GM19025 (cell line): ENCODE results near the gene TRABD.
A peak's percentile ranks its signal among the peaks of the same experiment; 100 is the strongest.
"Not testable (repeated sequence)": the region's sequence is repeated elsewhere in the genome, so short reads cannot be mapped to it uniquely, and the experiment has no call there.

Experiments used
- ATAC-seq: cut with Tn5 transposase; IDR thresholded peaks from one replicate; pipeline ENCODE4 v1.9.1; 2021; ENCODE audit warnings: mild to moderate bottlenecking, low read depth, moderate library complexity; ENCODE audit not compliant: unreplicated experiment

Gene TRABD, protein sequence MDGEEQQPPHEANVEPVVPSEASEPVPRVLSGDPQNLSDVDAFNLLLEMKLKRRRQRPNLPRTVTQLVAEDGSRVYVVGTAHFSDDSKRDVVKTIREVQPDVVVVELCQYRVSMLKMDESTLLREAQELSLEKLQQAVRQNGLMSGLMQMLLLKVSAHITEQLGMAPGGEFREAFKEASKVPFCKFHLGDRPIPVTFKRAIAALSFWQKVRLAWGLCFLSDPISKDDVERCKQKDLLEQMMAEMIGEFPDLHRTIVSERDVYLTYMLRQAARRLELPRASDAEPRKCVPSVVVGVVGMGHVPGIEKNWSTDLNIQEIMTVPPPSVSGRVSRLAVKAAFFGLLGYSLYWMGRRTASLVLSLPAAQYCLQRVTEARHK

DNA sequence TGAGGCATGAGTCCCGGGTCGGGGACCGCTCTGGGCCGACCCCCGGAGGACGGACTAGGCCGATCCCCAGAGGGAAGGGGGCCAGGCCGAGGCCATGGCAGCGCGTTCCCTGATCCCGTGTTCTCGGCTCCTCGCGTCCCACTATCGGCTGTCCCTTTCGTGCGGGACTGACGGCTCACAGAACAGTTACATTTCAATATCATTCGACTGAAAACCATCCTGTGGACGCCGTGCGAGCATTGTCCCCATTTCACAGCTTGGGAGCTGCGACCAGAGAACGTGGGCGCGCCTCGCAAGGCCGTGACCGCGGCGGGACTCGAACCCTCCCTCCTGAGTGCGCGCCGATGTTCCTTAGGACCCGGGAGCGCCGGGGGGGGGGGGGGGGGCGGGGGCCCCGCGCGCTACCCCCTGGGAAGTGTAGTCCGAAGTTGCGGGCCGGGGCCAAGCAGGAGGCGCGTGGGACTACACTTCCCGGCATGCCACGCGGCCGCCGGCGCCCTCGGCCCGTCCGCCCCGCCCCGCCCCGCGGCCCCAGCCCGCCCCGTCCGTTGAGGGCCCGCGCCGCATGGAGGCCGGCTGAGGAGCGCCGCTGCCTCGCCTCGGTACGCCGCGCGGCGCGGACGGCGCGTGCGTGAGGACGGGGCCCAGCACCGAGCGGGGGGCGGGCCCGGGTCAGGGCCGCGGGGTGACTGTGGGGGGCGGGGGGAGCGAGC lies at the start of gene TRABD:
TSS of gene TRABD (plus strand) at position 539 of the 713 bp plus-strand sequence. CDS start 7,148 bp downstream, outside the sequence.
- ATAC-seq, result peak; percentile 39

DNA sequence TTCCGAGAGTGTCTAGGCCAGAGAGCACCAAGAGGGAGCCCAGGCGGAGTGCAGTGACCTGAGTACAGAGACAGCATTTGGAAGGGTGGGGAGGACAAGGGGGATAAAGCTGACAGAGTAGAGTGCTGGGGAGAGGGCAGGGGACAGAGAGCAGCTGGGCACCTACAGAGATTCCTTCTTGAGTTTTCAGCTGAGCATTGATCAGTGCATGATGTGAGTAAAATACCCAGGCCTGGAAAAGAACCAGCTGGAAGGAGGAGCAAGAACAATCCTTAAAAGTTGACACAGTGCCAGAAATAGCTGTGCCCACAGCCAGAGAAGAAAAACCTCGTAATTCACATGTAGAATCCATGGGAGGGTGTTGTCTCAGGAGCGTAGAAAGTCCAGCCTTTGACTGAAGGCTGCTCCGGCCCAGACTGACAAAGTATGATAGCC lies 49.1 kb upstream of the TRABD start:
- ATAC-seq, result no peak

DNA sequence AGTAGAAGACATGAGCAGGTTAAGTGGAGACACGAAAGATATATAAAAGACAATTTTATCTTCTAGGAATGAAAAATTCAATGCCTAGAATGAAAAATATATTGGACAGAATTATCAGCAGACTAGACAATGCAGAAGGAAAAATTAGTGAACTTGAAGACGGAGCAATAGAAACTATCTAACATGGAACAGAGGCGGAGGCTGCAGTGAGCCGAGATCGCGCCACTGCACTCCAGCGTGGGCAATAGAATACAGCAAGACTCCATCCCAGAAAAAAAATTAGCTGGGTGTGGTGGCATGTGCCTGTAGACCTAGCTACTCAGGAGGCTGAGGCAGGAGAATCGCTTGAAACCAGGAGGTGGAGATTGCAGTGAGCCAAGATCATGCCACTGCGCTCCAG lies 48.4 kb upstream of the TRABD start:
- ATAC-seq, result not testable (repeated sequence)

DNA sequence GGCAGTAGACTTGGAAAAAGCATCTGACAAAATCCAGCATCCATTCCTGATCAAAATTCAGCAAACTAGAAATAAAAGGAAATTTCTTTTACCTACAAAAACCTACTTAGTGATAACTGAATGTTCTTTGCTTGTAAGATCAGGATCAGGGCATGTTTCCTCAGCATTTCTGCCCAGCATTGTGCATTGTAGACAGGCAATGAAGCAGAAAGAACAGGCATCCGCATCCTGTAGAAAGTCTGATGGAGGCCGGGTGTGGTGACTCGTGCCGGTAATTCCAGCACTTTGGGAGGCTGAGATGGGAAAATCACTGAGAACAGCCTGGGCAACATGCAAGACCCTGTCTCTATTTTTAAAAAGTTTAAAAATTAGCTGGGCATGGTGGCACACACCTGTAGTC lies 47.7 kb upstream of the TRABD start:
- ATAC-seq, result no peak

DNA sequence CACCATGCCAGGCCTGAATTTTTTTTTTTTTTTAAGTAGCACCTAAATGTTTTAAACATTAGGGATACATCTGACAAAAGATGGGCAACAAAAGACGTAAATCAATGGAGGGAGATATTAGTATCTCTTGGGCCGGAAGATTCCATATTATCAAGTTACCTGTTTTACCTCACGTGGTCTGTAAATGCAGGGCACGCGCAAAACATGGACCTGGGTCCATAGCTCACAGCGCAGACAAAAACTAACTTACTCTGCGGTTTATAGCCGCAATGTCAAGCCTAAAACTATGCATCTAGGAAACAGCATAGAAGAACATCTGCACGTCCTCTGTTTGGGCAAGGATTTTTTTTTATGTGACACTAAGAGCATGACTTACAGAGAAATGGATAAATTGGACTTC lies 46.7 kb upstream of the TRABD start:
- no peak for ATAC-seq

DNA sequence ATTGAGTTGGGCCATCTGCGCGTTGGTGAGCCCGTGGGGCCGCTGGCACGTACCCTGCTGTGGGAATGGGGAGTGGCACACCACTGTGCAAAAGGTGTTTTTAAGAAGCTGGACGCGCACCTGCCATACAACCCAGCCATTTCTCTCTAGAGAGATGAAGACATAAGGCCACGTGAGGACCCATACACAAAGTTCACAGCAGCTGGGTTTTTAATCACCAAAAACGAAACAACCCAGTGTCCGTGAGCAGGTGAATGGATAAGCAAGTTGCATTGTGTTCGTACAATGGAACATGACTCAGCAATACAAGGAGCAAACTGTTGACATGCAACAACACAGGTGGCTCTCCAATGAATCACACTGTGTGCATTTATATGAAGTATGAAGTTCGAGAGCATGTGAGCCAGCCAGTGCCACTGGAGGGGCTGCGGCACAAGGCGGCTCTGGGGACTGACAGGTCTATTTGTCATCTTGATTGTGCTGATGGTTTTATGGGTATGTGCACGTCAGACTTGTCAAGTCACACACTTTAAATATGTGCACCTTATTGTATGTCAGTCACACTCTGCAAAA lies 45.8 kb upstream of the TRABD start:
- no peak for ATAC-seq

DNA sequence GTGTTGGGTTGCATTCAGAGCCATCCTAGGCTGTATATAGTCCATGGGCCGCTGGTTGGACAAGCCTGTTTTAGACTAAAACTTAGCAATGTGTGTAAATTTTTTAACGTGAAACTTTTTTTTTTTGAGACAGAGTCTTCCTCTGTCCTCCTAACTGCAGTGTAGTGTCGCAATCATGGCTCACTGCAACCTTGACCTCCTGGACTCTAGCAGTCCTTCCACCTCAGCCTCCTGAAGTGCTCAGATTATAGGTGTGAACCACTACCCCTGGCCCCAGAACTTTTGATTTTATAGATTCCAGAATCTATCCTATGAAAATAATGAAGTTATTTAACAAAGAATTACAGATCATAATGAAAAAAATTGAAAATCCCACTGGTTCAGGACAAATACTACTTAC lies 45.1 kb upstream of the TRABD start:
- ATAC-seq, result no peak

DNA sequence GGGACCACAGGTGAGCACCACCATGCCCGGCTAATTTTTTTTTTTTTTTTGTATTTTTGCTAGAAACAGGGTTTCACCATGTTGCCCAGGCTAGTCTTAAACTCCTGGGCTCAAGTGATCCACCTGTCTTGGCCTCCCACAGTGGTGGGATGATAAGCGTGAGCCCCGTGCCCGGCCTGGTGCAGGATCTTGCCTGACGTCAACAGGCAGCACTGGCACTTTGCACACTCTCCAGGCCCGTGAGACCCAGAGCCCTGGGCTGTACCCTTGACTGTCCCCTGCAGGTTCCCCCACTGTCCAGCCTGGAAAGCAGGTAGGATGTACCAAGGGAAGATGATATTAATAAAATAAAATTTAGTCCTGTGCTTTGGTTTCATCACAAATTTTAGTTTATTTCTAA lies 44.3 kb upstream of the TRABD start:
- no peak for ATAC-seq

DNA sequence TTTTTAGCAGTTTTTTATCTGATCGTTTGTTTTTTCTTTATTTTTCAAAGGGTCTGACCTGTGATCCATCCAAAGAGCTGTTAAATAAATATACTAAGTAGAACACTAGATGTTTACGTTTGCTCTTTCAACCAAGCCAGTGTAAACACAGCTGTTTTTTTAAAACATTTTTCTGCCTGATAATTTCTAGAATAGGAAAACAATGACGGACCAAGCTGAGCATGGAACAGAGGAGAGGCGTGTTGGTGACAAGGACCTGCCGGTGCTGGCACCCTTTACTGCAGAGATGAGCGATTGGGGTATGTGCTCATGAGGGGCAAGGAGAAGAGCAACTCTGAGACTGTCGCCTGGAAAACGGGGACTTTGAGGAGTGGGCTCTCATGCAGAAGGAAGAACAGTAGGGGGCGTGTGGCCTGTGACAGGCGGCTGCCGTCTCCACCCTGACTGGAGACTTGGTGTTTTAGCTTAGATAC lies 43.8 kb upstream of the TRABD start:
- no peak for ATAC-seq

DNA sequence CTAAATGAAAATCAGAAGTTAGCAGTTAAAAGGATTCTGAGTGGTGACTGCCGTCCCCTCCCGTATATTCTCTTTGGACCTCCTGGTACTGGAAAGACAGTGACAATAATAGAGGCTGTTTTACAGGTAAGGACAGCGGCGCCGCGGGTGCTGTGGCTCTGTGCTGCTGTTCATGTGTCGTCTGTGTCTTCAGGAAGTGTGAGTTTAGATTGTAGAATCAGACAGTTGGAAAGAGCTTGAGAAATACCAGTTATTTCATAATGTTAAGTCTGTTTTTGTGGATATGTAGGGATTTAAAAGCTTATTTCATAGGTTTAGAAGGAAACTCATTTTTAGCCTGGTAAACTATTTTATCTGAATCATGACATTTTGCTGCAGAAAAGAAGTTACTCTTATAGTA lies 42.6 kb upstream of the TRABD start:
- no peak for ATAC-seq

DNA sequence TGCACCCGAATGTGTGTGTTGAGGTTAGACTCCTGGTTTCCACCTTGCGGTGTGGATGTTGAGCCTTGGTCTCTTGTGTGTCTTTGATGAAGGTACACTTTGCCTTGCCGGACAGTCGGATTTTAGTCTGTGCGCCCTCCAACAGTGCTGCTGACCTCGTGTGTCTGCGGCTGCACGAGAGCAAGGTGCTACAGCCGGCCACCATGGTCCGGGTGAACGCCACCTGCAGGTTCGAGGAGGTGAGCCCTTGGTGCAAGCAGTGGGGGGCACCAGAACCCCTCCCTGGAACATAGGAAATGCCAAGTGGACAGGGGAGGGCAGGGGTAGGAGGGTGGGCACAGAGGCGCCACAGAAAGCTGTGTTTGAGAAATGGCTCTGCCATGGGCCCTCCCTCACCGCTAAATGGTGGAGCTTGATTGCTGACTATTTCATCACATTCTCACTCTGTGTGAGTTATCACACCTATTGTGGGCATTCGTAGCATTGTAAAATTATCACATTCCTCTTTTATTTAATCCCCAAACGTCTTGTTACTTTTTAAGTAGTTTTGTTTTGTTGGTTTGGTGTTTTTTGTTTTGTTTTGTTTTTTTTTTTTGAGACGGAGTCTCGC lies 41.6 kb upstream of the TRABD start:
- no peak for ATAC-seq

DNA sequence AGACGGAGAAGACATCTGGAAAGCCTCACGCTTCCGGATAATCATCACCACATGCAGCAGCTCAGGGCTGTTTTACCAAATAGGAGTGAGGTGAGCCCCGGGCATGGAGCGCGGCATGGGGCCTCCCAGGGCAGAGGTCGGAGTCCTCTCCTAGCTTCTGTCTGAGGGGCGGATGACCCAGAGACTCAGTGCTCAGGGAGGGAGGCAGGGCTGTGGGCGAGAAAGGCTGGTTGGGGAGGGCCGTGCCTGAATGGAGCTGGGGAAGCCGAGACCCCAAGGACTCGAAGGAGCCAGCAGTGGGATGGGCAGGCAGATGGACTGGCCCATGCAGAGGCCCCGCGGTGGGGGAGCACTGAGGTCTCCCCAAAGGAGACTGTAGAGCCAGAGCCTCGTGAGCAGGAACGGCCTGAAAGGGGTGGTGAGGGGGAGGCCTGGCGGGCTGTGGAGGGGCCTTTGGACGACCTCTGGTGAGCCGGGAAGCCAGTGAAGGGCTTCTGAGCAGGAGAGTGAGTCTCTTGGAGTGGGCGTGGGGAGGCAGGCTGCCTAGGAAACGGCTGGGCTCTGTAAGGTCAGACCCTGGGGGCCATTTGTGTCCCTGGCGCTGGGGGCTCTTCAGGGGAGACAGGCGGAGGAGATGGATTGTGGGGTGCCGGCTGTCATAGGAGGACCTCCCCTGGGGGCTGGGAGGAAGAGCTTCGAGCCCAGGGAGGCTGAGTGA lies 39.8 kb upstream of the TRABD start:
- no peak for ATAC-seq

DNA sequence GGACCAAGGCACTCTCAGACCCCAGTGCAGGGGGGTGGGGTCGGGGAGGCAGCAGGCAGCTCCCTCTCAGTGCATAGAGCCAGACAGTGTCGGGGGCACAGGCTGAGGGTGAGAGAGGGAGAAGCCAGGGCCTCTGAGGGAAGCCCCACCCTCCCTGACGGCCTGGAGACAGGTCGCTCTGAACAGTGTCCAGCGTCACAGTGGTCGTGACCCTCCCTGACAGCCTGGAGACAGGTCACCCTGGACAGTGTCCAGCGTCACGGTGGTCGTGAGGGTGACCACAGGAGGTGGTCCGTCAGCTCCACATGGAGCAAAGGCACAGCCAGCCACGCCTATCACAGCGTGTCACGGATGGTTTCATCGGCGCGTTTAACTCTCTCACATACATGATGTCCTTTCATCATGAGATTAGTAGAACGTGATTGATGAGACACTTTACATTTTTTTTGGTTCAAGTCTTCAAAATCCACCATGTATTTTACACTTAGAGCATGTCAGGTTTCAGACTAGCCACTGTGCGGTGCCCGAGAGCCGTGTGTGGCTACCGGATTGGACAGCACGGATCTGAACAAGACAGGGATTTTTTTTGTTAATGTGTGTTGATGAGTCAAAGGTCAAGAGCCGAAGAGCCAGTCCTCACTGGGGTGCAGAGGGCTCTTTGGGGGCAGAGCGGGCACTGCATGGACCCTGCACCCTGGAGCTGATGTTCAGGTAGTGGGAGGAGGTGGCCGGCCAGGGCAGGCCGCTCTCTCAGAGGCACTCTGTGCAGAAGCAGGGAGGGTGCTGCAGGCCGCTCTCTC lies 39.1 kb upstream of the TRABD start:
- no peak for ATAC-seq

DNA sequence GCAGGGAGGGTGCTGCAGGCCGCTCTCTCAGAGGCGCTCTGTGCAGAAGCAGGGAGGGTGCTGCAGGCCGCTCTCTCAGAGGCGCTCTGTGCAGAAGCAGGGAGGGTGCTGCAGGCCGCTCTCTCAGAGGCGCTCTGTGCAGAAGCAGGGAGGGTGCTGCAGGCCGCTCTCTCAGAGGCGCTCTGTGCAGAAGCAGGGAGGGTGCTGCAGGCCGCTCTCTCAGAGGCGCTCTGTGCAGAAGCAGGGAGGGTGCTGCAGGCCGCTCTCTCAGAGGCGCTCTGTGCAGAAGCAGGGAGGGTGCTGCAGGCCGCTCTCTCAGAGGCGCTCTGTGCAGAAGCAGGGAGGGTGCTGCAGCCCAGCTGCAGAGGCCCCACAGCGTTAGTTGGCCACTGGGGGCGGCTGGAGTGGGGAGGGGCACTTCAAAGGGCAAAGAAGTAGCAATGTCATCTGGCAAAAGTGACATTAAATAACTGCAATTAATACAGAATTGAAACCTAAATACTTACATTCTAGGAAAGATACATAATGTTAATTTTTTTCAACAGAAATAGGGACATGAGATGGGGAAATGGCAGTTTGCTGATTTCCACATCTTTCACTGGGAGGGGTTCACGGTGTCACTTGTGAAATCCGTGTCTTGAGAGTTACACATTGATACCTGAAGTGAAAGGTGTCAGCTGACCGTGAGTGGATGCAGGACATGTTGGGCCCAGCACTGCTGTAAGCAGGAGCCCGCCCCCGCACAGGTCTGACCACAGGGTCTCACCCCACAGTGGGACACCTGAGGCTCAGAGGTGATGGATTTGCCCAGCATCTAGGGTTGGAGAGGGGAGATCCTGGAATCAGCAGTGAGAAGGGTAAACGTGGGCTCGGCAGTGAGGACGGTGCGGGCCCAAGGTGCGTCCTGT lies 38.2 kb upstream of the TRABD start:
- not testable (repeated sequence) for ATAC-seq

DNA sequence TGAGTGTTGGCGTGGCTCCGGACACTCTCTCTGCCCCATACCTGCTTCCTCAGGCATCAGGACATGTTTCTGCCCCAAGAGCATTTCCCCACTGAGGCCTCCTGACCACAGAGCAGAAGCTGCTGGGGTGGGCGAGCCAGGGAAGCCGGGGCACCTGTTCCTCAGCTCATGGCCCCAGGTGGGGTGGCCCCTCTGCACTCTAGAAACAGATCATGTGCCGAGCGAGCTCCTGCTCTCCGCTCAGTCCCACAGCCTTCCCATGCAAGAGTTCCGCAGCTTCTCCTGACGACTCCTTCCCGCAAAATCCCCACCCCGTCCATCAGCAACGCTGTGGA lies 37.6 kb upstream of the TRABD start:
- ATAC-seq, result no peak

DNA sequence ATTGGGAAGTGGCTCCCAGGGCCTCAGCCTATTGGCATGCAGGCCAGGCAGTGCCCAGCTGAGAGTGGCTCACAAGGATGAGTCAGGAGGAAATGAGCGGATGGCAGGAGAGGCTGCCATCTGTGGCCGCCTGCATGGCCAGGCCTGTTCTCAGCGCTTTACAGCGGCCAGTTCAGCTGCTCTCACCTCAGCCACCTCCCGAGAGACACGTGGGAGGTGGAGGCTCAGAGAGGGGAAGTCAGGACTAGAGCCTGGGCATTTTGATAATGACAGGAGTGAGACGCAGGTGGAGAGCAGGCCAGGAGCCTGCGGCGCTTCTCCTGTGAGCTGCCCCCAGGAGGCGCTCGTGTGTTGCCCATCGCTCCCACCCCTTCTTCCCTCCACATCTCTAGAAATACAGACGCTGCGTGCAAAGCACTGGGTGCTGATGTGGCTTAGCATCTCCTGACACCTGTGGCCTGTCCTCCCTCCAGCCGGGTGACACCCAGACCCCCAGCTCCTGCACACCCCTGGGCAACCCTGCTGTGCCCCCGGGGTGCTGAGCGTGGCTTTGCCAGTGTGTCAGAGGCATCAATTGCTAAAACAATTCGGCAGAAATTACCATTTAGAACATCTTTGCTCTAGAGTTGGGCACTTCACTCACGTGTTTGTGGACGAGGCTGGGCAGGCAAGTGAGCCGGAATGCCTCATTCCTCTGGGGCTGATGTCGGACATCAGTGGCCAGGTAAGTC lies 36.6 kb upstream of the TRABD start:
- ATAC-seq, result no peak

DNA sequence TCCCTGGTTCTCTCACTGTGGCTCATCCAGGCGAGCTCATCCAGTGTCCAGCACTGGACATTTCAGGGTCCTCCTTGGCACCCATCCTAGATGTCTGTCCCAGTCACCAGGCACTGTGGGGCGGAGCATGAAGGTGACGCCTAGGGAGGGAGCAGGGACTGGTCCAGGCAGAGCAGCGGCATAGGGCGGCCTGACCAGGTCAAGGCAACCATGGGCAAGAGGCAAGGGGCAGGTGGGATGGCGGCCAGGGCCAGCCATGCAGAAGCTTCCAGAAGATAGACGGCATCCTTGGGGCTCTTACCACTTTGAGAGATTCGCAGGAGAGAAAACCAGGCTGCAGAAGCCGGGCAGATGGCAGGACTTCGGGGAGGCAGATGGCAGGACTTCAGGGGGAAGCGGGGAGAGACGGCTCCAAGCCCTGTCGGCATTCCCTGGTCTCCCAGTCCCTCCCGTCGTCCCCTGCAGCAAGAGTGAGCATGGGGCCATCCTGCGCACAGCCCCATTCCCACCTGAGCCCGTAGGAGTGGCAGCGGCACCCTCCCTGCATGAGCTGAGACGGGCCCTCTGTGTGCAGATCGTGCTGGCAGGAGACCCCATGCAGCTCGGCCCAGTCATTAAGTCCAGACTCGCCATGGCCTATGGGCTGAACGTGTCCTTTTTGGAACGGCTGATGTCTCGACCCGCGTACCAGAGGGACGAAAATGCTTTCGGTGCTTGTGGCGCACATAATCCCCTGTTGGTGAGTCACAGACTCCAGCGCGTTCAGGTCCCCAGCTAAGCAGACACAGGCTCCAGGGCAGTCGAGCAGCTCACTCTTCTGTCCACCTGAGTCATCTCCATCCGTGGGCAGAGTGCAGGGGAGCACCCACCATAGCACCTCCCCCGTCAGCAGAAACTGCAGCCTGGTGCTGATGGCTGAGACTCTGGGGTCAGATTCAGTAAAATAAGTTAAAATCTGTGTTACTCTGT lies 35.3 kb upstream of the TRABD start:
- no peak for ATAC-seq
